Left lung (tissue), 10 donors: ENCODE measurements around the gene KRTAP10-1. TPM values are rescaled to one million over a fixed set of nuclear protein-coding genes. Genes with fewer than 3 reads are reported as not detected.

Experiments
- ATAC-seq: fragments of 200-7000 bp; cut with Tn5 transposase; one replicate; pipeline ENCODE4 v1.9.1; 2020; ENCODE audit warnings: moderate library complexity
- DNase-seq, 4 donors: peaks; one replicate each; pipeline ENCODE4 v3.0.0-alpha.2; 2013 to 2020
- H3K27ac ChIP-seq, 2 donors: fragments of 200-600 bp; sonication (generic) in 1 of 2; one replicate each; pipeline versions ENCODE4 v1.5.0 to v1.8.0; 2020 to 2021
- H3K27me3 ChIP-seq, 2 donors: fragments of 200-600 bp; sonication (generic) in 1 of 2; one replicate each; pipeline versions ENCODE4 v1.5.0 to v1.8.0; 2020 to 2021
- H3K36me3 ChIP-seq, 2 donors: fragments of 200-600 bp; sonication (generic) in 1 of 2; one replicate each; pipeline versions ENCODE4 v1.5.0 to v1.8.0; 2020 to 2021
- H3K4me1 ChIP-seq, 2 donors: fragments of 200-600 bp; one replicate each; pipeline ENCODE4 v1.8.0; 2021
- H3K4me3 ChIP-seq, 2 donors: fragments of 200-600 bp; sonication (generic) in 1 of 2; one replicate each; pipeline versions ENCODE4 v1.5.0 to v1.8.0; 2020 to 2021; ENCODE audit warnings: mild to moderate bottlenecking in 1 of 2
- H3K9me3 ChIP-seq, 2 donors: fragments of 200-600 bp; sonication (generic) in 1 of 2; one replicate each; pipeline versions ENCODE4 v1.5.0 to v1.8.0; 2020 to 2021
- CTCF ChIP-seq, 2 donors: fragments of 200-600 bp; sonication (generic) in 1 of 2; IDR thresholded peaks; one replicate each; pipeline versions ENCODE4 v1.5.0 to v1.8.0; 2021; ENCODE audit warnings: antibody characterized with exemption in 2 of 2
- intact Hi-C, 2 donors: fragments of 100-400 bp; cut with DNase I; formaldehyde crosslinking; loops; one replicate each; pipeline versions ENCODE4 v1.11.2 to v1.14.2; 2022
- polyA plus RNA-seq, 6 donors: library from polyadenylated mRNA; unstranded; fragments of 120-200 nt; gene quantifications; one replicate each; pipeline ENCODE4 v1.2.1, GENCODE V29; 2013; ENCODE audit not compliant: insufficient read length in 6 of 6
- total RNA-seq, 2 donors: library from RNA; stranded (reverse); fragmentation: NEBNext Ultra II Directional; extraction: Animal tissue kit (Norgen Biotek cat#: 25700); gene quantifications; one replicate each; pipeline ENCODE4 v1.2.1, GENCODE V29; 2021
- donor health status: DM: no; HTN: yes; CAD: no.
- donor health status: DM: no; HTN: no; CAD: no.

The KRTAP10-1 gene
- total and polyA plus RNA-seq, 8 donors: not detected

DNA sequence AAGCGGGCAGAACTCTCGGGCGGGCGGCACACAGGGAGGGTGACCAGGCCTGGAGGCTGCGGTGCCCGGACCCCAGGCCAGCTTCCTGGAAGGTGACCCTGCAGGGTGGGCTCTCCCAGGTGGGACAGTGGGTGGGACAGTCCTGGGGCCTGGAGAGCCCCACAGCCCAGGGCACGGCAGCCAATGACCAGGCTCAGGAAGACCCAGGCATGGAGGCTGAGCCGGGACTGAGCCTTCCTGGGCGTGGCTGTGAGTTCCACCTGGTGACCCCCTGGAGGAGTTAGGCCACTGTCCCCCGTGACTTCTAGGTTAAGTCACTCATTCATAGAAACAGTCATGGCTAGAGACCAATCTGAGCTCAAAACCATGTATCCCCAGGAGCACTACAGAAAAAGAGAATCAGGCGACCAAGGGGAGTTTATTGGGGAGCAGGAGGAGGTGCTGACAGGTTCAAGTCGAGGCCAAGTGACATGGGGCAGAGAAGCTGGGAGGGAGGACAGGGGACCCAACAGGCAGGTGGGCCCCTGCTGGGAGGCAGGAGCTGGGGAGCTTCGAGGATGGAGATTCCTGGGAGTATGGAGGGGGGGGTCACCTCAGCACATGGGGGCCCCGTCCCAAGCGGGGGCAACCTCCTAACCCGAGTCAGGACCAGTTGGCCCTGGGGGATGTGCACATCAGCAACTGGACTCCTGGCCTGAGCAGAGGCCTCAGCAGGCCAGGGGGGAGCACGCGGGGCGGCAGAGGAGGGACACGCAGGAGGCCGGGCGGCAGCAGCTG, 39.2 kb upstream of the KRTAP10-1 start:
- TF ChIP-seq CTCF (IDR thresholded peaks at IDR 0.05): no peak
- H3K9me3 ChIP-seq: peaks cover 0 to 35% of the 10 kb centered on the region in 2 donors
- no peak for DNase-seq
- no peaks in the 10 kb centered on the region for H3K4me1 ChIP-seq
- ATAC-seq: no peak
- H3K27ac ChIP-seq: no peak overlapping the region
- H3K27me3 ChIP-seq: peaks cover 0 to 50% of the 10 kb centered on the region in 2 donors
- H3K36me3 ChIP-seq: no peaks in the 10 kb centered on the region
- intact Hi-C loops: no loop called here
- no peak overlapping the region for H3K4me3 ChIP-seq

DNA sequence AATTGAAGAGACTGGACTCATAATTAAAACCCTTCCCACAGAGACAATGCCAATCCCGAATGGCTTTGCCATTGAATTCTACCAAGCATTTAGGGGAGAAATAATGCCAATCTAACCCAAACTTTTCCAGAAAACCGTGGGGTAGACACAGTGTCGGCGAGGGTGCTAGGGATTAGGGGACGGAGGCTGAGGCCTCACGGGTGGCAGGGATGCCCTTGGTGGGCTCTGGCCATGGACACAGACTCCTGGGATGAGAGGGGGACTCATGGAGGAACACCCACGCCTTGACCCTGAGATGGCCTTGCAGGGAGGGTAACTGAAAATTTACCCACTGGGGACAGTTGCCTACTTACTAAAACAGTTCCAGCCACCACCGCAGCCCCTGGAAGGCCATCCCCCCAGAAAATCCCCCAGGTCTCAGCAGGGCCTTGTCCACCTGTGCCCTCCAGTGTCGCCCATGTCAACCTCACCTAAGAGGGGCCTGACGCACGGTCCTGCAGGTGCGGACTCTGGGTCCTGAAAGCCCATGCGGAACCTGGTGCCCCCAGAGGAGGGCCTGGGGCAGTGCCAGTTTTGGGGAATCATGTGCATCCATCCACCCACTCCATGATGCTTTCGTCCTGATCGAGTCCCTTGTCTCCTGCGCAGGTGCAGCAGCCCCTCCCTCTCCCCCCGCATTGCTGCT, 38.5 kb upstream of the KRTAP10-1 start:
- H3K4me3 ChIP-seq: no peak overlapping the region
- no peaks in the 10 kb centered on the region for H3K4me1 ChIP-seq
- intact Hi-C loops: no loop called here
- DNase-seq (no peak), ATAC-seq (no peak)
- peaks cover 0 to 35% of the 10 kb centered on the region in 2 donors for H3K9me3 ChIP-seq
- peaks cover 0 to 48% of the 10 kb centered on the region in 2 donors for H3K27me3 ChIP-seq
- H3K36me3 ChIP-seq: no peaks in the 10 kb centered on the region
- no peak for TF ChIP-seq CTCF (IDR thresholded peaks at IDR 0.05)
- no peak overlapping the region for H3K27ac ChIP-seq

- Histone ChIP-seq H3K36me3 (no peaks in the 10 kb centered on the region), H3K4me3 (no peak overlapping the region), H3K27me3 (peaks cover 0 to 41% of the 10 kb centered on the region in 2 donors), H3K4me1 (no peaks in the 10 kb centered on the region), H3K9me3 (peaks cover 0 to 22% of the 10 kb centered on the region in 2 donors), H3K27ac (no peak overlapping the region)
- no peak for TF ChIP-seq CTCF (IDR thresholded peaks at IDR 0.05)
- DNase-seq (no peak), ATAC-seq (no peak)
- intact Hi-C loops: no loop called here
These were observed 36.0 kb upstream of the KRTAP10-1 start for GRCh38 chr21:44576025-44576420.

DNA sequence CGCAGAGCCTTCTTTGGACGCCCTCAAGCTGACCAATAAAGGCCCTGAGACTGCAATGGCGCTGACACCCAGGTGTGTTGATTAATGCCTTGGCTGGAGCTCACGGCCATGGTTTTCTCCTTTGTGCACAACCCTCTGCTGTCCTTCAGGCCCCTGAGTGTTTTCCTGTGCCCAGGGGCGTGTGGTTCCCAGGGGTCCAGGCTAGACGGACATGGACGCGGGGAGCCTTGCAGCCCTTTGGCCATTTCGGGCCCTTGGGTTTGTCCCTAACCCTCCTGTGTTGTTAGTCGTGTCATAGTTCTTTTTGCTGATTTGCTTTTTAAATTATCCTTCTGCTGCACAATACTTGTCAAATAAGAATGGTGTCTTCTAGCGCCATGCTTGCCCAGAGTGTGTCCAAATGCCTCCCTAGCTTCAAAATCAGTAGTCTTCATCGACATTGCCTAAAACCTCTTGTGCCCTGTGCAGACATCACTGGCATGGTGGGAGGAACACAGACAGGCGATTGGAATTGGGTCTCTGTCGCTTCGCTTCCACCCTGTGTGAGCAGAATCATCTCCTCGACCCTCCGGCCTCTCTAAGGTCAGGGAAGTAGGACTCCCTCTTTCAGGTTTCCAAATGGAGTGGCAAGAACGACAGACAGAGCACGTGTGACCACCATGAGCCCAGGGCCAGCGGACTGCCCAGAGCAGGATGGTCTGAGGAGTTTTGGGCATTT, 35.5 kb upstream of the KRTAP10-1 start:
- Histone ChIP-seq H3K27me3 (peaks cover 0 to 39% of the 10 kb centered on the region in 2 donors), H3K4me3 (no peak overlapping the region), H3K9me3 (peaks cover 0 to 17% of the 10 kb centered on the region in 2 donors), H3K36me3 (no peaks in the 10 kb centered on the region), H3K27ac (no peak overlapping the region), H3K4me1 (no peaks in the 10 kb centered on the region)
- DNase-seq (no peak), ATAC-seq (no peak)
- no peak for TF ChIP-seq CTCF (IDR thresholded peaks at IDR 0.05)
- intact Hi-C loops: no loop called here
